Endodermal cell (in vitro differentiated cells): Measurements from ENCODE around the gene ELFN2. TPM values are rescaled to one million over a fixed set of nuclear protein-coding genes. Genes with fewer than 3 reads are reported as not detected.

Experiments used
- DNase-seq: peaks from one replicate; pipeline ENCODE4 v3.0.0-alpha.2; 2017
- H3K27ac ChIP-seq: 2 replicates; pipeline ENCODE4 v1.5.1; 2013; ENCODE audit warnings: mild to moderate bottlenecking, low read depth, low read length, moderate library complexity
- H3K27me3 ChIP-seq: 2 replicates; pipeline ENCODE4 v1.6.1; 2013; ENCODE audit warnings: mild to moderate bottlenecking, low read length, moderate library complexity; ENCODE audit not compliant: insufficient read depth, control insufficient read depth, poor library complexity, severe bottlenecking
- H3K36me3 ChIP-seq: 2 replicates; pipeline ENCODE4 v1.7.0; 2013; ENCODE audit warnings: mild to moderate bottlenecking, low read length, moderate library complexity; ENCODE audit not compliant: control insufficient read depth, insufficient read depth
- H3K4me1 ChIP-seq: one replicate; pipeline ENCODE4 v1.7.0; 2013; ENCODE audit warnings: low read length; ENCODE audit not compliant: control insufficient read depth, insufficient read depth
- H3K4me3 ChIP-seq: 2 replicates; pipeline ENCODE4 v1.5.1; 2013; ENCODE audit warnings: mild to moderate bottlenecking, low read length, moderate library complexity
- H3K9ac ChIP-seq: 2 replicates; pipeline ENCODE4 v1.6.1; 2013; ENCODE audit warnings: mild to moderate bottlenecking, low read length, moderate library complexity; ENCODE audit not compliant: poor library complexity, severe bottlenecking; ENCODE audit errors: extremely low read depth
- H3K9me3 ChIP-seq: 2 replicates; pipeline ENCODE4 v1.6.1; 2013; ENCODE audit warnings: mild to moderate bottlenecking, low read length, moderate library complexity; ENCODE audit not compliant: control insufficient read depth
- H3K27ac Mint-ChIP-seq: 2 replicates; pipeline ENCODE4 v1.8.0; 2020; ENCODE audit warnings: mixed read lengths
- H3K27me3 Mint-ChIP-seq: 2 replicates; pipeline ENCODE4 v1.8.0; 2021; ENCODE audit warnings: mild to moderate bottlenecking, mixed read lengths; ENCODE audit not compliant: insufficient read depth
- H3K36me3 Mint-ChIP-seq: 2 replicates; pipeline ENCODE4 v1.8.0; 2020; ENCODE audit warnings: low read depth, mixed read lengths
- H3K4me1 Mint-ChIP-seq: 2 replicates; pipeline ENCODE4 v1.8.0; 2020; ENCODE audit warnings: mixed read lengths
- H3K4me3 Mint-ChIP-seq: 2 replicates; pipeline ENCODE4 v1.8.0; 2020; ENCODE audit warnings: mild to moderate bottlenecking, moderate library complexity, mixed read lengths
- H3K9me3 Mint-ChIP-seq: 2 replicates; pipeline ENCODE4 v1.8.0; 2020; ENCODE audit warnings: mild to moderate bottlenecking, mixed read lengths
- WGBS, 2 experiments: methylation state at CpG; one replicate each; pipeline versions ENCODE4 v1.1.5 to v1.1.7; 2013; ENCODE audit warnings: missing lambda C conversion rate in 2 of 2, mixed read lengths in 1 of 2; ENCODE audit not compliant: insufficient coverage in 1 of 2, insufficient read length in 1 of 2; 5-methylcytosine and 5-hydroxymethylcytosine counted together
- total RNA-seq, 2 donors: library from RNA; stranded (reverse); fragmentation: NEBNext Ultra II Directional in 1 of 2; extraction: Animal tissue kit (Norgen Biotek cat#: 25700) in 1 of 2; gene quantifications; 2 replicates in 1 of 2; 3 replicates in 1 of 2; pipeline ENCODE4 v1.2.1, GENCODE V29; 2021
- TF ChIP-seq, protein P1 (sequence below): fragments of 200-600 bp; sonication (generic); conservative IDR thresholded peaks from 2 replicates; pipeline ENCODE4 v1.5.0; 2021; ENCODE audit warnings: antibody characterized with exemption, mild to moderate bottlenecking

The ELFN2 gene
- total RNA-seq, 2 donors from 2014 or later, result 0.40 to 0.46 TPM

DNA sequence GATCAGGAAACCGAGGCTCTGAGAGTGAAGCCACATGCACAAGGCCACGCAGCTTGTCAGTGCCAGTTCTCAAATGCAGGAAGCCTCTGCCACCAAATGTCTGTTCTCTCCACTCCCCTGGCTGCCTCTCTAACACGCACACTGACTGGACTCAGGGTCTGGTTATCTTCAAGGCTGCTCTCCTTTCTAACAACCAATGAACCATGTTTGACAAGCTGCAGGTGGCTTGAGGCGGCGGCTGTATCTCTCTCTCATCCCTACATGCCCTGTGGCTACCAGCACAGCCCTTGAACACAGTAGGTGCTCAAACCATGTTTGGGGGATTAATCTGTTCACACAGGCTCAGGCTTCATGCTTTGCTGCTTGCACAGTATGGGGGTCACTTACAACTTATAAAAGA, 35.2 kb upstream of the ELFN2 start:
- Histone ChIP-seq H3K9me3 (no peaks in the 10 kb centered on the region), H3K4me3 (no peak overlapping the region), H3K36me3 (no peaks in the 10 kb centered on the region), H3K27me3 (peaks cover 25% of the 10 kb centered on the region), H3K4me1 (no peaks in the 10 kb centered on the region), H3K27ac (no peak overlapping the region), H3K9ac (no peak overlapping the region)
- Mint-ChIP-seq H3K27ac (no peak overlapping the region), H3K4me1 (no peaks in the 10 kb centered on the region), H3K27me3 (peaks cover 3% of the 10 kb centered on the region), H3K4me3 (no peak overlapping the region), H3K36me3 (no peaks in the 10 kb centered on the region), H3K9me3 (no peaks in the 10 kb centered on the region)
- no peak for DNase-seq
- TF ChIP-seq, protein P1, sequence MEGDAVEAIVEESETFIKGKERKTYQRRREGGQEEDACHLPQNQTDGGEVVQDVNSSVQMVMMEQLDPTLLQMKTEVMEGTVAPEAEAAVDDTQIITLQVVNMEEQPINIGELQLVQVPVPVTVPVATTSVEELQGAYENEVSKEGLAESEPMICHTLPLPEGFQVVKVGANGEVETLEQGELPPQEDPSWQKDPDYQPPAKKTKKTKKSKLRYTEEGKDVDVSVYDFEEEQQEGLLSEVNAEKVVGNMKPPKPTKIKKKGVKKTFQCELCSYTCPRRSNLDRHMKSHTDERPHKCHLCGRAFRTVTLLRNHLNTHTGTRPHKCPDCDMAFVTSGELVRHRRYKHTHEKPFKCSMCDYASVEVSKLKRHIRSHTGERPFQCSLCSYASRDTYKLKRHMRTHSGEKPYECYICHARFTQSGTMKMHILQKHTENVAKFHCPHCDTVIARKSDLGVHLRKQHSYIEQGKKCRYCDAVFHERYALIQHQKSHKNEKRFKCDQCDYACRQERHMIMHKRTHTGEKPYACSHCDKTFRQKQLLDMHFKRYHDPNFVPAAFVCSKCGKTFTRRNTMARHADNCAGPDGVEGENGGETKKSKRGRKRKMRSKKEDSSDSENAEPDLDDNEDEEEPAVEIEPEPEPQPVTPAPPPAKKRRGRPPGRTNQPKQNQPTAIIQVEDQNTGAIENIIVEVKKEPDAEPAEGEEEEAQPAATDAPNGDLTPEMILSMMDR, result no peak
- 77 to 89% methylated on average over 5 of the region's 5 CpGs for WGBS, 2 experiments

DNA sequence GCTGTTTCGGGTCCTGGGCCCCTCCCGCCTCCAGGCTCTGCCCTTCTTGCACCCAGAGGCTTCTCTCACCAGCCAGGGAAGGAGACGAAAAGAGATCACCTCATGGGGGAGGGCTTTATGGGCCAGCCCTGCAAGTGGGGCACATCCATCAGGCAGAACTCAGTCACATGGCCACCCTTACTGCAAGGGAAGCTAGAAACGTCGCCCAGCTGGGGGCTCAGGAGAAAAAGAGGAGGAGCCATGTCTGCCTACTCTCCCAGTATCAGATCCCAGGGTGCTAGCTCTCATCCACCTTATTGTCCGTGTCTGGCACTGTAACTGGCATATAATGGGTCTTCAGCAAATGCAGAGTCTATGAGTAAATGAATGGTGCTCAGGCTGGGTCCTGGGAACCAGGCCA, 34.7 kb upstream of the ELFN2 start:
- no peak for DNase-seq
- Mint-ChIP-seq H3K4me3 (no peak overlapping the region), H3K27ac (no peak overlapping the region), H3K36me3 (no peaks in the 10 kb centered on the region), H3K9me3 (no peaks in the 10 kb centered on the region), H3K27me3 (peaks cover 3% of the 10 kb centered on the region), H3K4me1 (no peaks in the 10 kb centered on the region)
- 48 to 66% methylated on average over 5 to 6 of the region's 6 CpGs for WGBS, 2 experiments
- Histone ChIP-seq H3K27ac (no peak overlapping the region), H3K36me3 (no peaks in the 10 kb centered on the region), H3K9ac (no peak overlapping the region), H3K9me3 (no peaks in the 10 kb centered on the region), H3K4me1 (no peaks in the 10 kb centered on the region), H3K4me3 (no peak overlapping the region), H3K27me3 (peaks cover 25% of the 10 kb centered on the region)
- TF ChIP-seq, protein P1, result no peak

DNA sequence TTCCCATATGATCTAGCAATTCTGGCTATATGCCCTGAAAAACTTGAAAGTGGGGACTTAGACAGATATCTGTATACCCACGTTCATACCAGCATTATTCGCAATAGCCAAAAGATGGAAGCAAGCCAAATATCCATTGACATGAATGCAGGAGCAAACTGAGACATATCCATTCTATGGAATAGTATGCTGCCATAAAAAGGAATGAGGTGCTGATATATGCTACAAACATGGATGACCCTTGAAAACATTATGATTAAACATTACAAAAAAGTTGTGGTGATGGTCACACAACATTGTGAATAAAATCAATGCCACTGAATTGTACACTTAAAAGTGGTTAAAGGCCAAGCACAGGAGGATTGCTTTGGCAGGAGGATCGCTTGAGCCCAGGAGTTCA, 33.4 kb upstream of the ELFN2 start:
- Histone ChIP-seq H3K27ac (no peak overlapping the region), H3K36me3 (no peaks in the 10 kb centered on the region), H3K4me1 (peaks cover 7% of the 10 kb centered on the region), H3K4me3 (no peak overlapping the region), H3K27me3 (peaks cover 25% of the 10 kb centered on the region), H3K9ac (no peak overlapping the region), H3K9me3 (no peaks in the 10 kb centered on the region)
- no peak for DNase-seq
- TF ChIP-seq, protein P1, result no peak
- Mint-ChIP-seq H3K4me3 (no peak overlapping the region), H3K4me1 (peaks cover 2% of the 10 kb centered on the region), H3K27ac (no peak overlapping the region), H3K27me3 (peaks cover 3% of the 10 kb centered on the region), H3K9me3 (no peaks in the 10 kb centered on the region), H3K36me3 (no peaks in the 10 kb centered on the region)
- 94 to 100% methylated on average over 1 to 3 of the region's 3 CpGs for WGBS, 2 experiments
